GM21723 (cell line): ENCODE data around the gene MDFIC.

Source experiments
- ATAC-seq: cut with Tn5 transposase; IDR thresholded peaks from one replicate; pipeline ENCODE4 v1.9.1; 2021; ENCODE audit warnings: mild to moderate bottlenecking, moderate library complexity; ENCODE audit not compliant: unreplicated experiment

Gene MDFIC

DNA sequence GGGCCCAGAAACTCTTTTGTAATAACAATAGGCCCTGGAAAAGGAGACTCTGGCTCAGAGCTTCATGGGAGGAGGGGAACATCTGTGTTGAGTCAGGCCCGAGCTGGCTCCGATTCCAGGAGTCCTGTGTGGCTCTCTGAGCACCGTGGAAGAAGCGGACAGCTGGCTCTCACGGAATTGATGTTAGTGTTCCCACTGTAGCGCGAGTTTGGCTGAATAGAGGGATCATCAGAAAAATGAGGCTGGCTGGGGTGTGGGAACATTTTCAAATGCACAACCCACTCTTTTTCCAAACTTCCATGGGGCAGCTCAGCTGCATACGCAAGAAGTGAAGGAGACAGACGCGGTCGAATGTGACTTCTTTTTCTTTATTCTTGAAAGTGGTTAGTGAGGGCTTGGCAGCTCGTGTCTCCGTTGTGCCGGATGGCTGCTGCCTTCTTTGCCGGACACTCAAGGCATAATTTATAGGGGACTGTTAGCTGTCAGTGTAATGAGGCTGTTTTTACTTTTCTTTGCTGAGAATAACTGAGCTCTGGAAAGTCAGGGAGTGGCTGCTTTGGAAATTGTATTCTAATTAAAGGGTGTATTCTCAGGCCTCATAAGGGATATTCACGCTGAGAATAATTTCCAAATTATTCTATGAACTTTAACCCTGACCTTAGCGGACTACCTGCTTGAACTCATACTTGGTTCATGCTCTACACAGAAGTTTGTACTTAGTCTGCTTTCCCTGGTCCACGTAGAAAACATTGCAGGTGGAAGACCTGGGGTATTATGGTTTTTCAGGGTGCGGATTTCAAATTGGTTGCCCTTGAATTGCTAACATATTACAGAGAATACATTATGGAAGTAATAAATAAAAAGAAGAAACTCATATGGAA is 23.1 kb downstream of the MDFIC start:
- no peak for ATAC-seq

- no peak for ATAC-seq
Observed at GRCh38 chr7:114949231-114949630, 27.3 kb downstream of the MDFIC start.

DNA sequence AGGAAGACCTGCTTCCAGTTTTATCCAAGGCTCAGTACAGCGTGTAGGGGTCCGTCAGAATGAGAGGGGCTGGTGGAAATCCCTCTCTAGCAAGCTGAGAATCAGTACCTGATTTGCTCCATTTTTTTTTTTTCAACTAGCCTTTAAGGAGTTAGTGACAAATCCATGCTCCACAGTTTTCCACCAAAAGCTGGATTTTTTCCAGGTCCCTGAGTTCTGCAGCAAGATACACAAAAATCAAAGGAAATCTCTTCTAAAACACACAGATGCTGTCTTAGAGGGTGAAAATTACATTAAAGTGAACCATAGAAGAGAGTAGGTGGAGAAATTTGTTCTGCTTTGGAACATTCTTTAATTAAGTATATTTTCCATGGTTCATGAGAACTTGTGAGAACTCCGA is 30.4 kb downstream of the MDFIC start:
- no peak for ATAC-seq

GRCh38 chr7:114953724-114954123 is 31.8 kb downstream of the MDFIC start:
- no peak for ATAC-seq

GRCh38 chr7:114956702-114957101 is 34.8 kb downstream of the MDFIC start:
- ATAC-seq = no peak

DNA sequence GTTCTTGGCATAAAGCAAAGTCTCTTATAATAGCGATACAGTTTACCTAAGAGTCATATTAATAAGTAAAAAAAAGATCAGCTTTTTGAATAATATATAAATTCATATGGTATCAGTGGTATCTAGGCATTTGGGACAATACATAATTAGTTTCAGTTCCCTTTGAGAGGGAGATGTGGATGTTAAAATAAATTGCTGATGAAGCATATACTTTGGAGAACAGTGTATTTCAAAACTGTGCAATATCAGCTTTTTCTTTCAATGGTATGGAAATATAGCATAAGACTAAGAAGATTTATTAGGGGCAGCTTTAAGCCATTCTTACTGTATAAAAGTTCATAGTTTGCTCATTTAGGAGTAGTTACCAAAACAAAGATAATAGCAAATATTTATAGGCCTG is 35.5 kb downstream of the MDFIC start:
- ATAC-seq = no peak

DNA sequence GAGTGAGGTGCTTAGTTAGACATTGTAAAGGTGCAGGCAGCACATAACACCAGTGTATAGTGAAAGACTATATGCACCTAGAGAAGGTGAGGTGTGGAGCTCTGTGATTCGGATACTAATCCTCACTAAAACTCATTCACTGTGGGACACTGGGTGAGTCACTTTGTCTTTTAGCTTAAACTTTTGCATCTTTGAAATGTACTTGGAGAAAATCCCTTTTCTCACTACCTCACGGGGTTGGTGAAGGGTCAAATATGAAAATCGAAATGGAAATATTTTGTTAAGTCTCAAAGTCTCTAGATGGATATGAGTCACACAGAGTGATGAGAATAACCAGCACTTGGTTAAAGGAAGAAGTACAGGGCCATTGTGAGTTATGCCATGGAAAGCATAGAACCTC is 38.0 kb downstream of the MDFIC start:
- peak; percentile 81 for ATAC-seq

DNA sequence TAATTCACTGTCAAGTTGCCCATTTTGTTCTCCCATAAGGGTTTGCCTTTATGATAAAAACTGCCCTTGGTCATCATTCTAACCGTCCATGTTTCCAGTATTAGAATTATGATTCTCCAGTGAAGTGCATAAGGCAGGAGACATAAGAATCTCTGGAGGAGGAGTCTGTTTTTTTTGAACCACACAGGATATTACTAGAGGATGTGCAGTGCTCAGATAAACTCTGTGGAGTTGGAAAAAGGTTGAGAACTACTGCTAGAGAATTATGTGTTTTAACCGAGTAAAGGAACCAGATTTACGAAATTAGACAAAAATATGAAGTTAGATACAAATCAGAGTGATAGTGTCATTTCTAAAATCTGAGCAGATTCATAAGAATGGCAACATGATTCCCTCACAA is 40.5 kb downstream of the MDFIC start:
- no peak for ATAC-seq

GRCh38 chr7:114966156-114966555 is 44.3 kb downstream of the MDFIC start:
- ATAC-seq = no peak

DNA sequence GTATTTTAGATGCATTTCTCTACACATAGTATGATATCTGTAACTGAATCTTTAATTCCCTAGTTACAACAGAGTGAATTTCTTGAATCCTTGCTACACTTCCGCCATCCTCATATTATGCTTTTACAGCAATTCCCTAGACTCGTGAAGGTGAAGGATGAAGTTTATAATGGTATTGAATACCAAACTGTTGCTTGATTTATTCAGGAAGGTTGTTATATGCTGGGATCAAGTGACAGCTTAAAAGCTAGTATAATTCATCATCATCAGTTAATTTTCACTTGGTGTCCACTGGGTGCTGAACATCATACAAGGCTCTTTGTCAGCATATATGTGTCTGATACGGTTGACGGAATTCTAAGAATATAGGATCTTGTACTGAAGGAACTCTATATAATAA is 47.2 kb downstream of the MDFIC start:
- ATAC-seq = no peak

DNA sequence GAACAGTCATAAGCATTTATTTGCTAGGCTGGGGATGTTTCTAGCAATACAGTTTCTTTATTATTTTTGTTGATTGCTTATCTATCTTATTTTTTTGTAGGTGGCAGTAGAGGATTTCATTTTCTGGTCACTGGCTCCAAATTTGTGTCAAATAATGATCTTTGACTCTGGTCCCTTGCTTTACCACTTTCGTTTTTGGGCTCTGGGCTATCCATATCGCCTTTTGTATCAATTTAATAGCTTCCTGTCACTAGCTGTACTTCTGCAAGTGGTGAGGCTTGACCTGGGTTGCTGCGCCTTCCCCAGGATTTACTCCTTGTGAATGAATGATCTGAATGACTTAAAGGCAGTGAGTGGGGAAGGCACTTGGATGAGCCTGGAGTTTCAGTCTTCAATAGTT is 48.4 kb downstream of the MDFIC start:
- no peak for ATAC-seq

- ATAC-seq = no peak
Observed at GRCh38 chr7:114970732-114971131, 48.8 kb downstream of the MDFIC start.

DNA sequence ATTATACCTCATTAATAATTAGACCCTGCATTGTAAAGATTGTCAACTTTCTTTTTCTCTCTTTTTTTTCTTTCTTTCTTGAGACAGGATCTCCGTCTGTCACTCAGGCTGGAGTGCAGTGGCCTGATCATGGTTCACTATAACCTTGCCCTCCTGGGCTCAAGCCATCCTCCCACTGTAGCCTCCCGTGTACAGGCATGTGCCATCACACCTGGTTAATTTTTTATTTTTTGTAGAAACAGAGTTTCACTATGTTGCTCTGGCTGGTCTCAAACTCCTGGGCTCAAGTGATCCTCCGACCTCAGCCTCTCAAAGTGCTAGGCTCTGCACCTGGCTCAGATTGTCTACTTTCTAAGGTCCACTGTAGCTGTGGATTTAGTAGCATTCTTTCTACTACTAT is 50.7 kb downstream of the MDFIC start:
- no peak for ATAC-seq

DNA sequence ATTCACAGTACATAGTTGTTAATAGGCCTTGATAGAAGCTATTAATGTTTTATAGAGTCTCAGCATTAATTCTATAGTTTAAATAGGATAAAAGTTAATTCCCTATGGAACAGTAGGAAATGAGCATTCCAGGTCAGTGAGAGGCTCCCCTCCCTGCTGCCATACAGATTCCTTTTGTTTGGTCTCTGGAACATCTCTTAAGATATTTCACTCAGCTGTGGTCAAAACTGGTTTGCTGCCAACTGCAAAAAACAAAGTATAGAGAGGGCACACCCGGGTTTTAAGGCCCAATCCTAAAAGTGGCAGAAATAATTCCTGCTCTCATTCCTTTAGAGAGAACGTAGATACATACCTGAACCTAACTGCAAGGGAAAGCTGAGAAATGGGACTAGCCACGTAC is 51.3 kb downstream of the MDFIC start:
- no peak for ATAC-seq

GRCh38 chr7:114975401-114975800 is 53.5 kb downstream of the MDFIC start:
- no peak for ATAC-seq

DNA sequence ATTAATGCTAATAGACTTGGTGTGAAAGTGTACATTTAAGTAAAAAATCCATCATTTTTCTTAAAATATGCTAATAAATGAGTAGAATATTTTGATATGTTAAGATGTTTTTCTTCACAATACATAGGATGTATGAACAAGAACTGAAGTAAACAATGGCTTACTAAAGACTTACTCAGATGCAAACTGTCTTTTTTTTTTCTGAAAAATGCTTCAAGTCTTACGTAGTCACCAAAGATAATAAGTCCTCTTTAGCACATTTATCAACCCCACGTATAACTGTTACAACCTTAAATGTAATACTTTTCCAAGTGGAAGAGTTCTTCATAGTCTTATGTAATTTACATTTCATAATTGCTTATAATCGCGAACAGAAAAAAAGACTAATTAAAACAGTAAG is 54.8 kb downstream of the MDFIC start:
- ATAC-seq = no peak

DNA sequence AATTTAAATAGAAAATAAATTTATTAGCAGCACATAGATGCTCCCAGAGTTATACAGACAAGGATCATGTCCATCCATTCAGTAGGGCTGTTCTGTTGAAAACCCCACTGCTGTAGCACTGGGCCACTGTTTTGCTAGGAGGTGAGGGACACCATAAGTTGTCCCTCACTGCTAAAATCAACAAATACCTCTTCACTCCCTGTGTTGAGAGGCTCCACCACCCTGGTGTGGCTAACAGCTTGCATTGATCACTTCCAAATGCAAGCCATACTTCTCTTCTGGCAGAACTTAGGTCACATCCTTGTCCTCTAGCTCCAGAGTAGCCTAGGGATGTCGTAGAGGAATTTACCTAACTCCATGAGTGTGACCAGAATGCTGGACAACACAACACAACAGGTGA is 55.4 kb downstream of the MDFIC start:
- no peak for ATAC-seq

- ATAC-seq = peak; percentile 57
Observed at GRCh38 chr7:114979388-114979787, 57.5 kb downstream of the MDFIC start.

GRCh38 chr7:114979803-114980507 is 58.1 kb downstream of the MDFIC start:
- no peak for ATAC-seq

GRCh38 chr7:114981323-114981722 is 59.4 kb downstream of the MDFIC start:
- no peak for ATAC-seq

- no peak for ATAC-seq
Observed at GRCh38 chr7:114985116-114985715, 63.3 kb downstream of the MDFIC start.
